Measurements from ENCODE around the gene LHX1. TPM values are rescaled to one million over a fixed set of nuclear protein-coding genes. Genes with fewer than 3 reads are reported as not detected.
A peak's percentile ranks its signal among the peaks of the same experiment; 100 is the strongest.

The LHX1 gene
- total RNA-seq, 3 donors from 2014 or later (not counting 1 experiment from before 2014, with no cell fraction given) = not detected

GRCh38 chr17:36937959-36938565 lies 787 bp downstream of the LHX1 start:
- no peak for TF ChIP-seq CTCF (IDR thresholded peaks at IDR 0.05)
- Histone ChIP-seq H3K27me3 (ENCODE audit: control insufficient read depth, insufficient read depth, low read length) (peaks cover 94% of the 10 kb centered on the region), H3K4me1 (ENCODE audit: control insufficient read depth, insufficient read depth, low read length) (peaks cover 89% of the 10 kb centered on the region), H3K27ac (ENCODE audit: low read length) (no peak overlapping the region), H3K36me3 (ENCODE audit: control insufficient read depth, insufficient read depth, low read length) (no peaks in the 10 kb centered on the region), H3K4me3 (ENCODE audit: low read length) (no peak overlapping the region), H3K9me3 (ENCODE audit: control insufficient read depth, insufficient read depth, low read length) (peaks cover 8% of the 10 kb centered on the region)
- no peaks in the 10 kb centered on the region for H3K36me3 Mint-ChIP-seq
- H3K27me3 Mint-ChIP-seq (ENCODE audit: low read depth in 2 of 2) = peaks cover 59 to 70% of the 10 kb centered on the region in 2 donors
- H3K27ac Mint-ChIP-seq = peak overlapping the region; percentile 33 to 48
- ATAC-seq = no peak
- WGBS (ENCODE audit: insufficient coverage) = 5% methylated on average over 36 of the region's 36 CpGs
- H3K4me1 Mint-ChIP-seq = peaks cover 41 to 78% of the 10 kb centered on the region in 2 donors
- intact Hi-C loops (cut with micrococcal nuclease) = no loop called here
- no peaks in the 10 kb centered on the region for H3K9me3 Mint-ChIP-seq
- peak in 1 of 2 donors; percentile 55 for DNase-seq
- peak overlapping the region; percentile 85 for H3K4me3 Mint-ChIP-seq

GRCh38 chr17:36938566-36939051 lies 1.3 kb downstream of the LHX1 start:
- H3K27ac Mint-ChIP-seq = peak overlapping the region in 1 of 2 donors; percentile 63

GRCh38 chr17:36939052-36939801 lies 2.0 kb downstream of the LHX1 start:
- Mint-ChIP-seq H3K27me3 (ENCODE audit: low read depth in 2 of 2) (peaks cover 60 to 66% of the 10 kb centered on the region in 2 donors), H3K9me3 (no peaks in the 10 kb centered on the region), H3K4me3 (peak overlapping the region; percentile 69), H3K4me1 (peaks cover 31 to 66% of the 10 kb centered on the region in 2 donors), H3K36me3 (no peaks in the 10 kb centered on the region), H3K27ac (peak overlapping the region in 1 of 2 donors; percentile 63)
- Histone ChIP-seq H3K4me1 (ENCODE audit: control insufficient read depth, insufficient read depth, low read length) (peaks cover 81% of the 10 kb centered on the region), H3K36me3 (ENCODE audit: control insufficient read depth, insufficient read depth, low read length) (no peaks in the 10 kb centered on the region), H3K27ac (ENCODE audit: low read length) (no peak overlapping the region), H3K4me3 (ENCODE audit: low read length) (no peak overlapping the region), H3K9me3 (ENCODE audit: control insufficient read depth, insufficient read depth, low read length) (peaks cover 8% of the 10 kb centered on the region), H3K27me3 (ENCODE audit: control insufficient read depth, insufficient read depth, low read length) (peaks cover 94% of the 10 kb centered on the region)
- no peak for TF ChIP-seq CTCF (IDR thresholded peaks at IDR 0.05)
- DNase-seq = peak in 1 of 2 donors; percentile 36
- intact Hi-C loops (cut with micrococcal nuclease) = no loop called here
- WGBS (ENCODE audit: insufficient coverage) = 9% methylated on average over 43 of the region's 43 CpGs
- ATAC-seq = no peak

More at GRCh38 chr17:36938566-36939051, 1.3 kb downstream of the LHX1 start:
- intact Hi-C loops (cut with micrococcal nuclease) = no loop called here
- WGBS (ENCODE audit: insufficient coverage) = 4% methylated on average over 25 of the region's 25 CpGs
- Mint-ChIP-seq H3K4me1 (peaks cover 37 to 72% of the 10 kb centered on the region in 2 donors), H3K36me3 (no peaks in the 10 kb centered on the region), H3K9me3 (no peaks in the 10 kb centered on the region), H3K27me3 (ENCODE audit: low read depth in 2 of 2) (peaks cover 60 to 66% of the 10 kb centered on the region in 2 donors), H3K4me3 (peak overlapping the region; percentile 85)
- ATAC-seq (no peak), DNase-seq (peak in 1 of 2 donors; percentile 33)
- Histone ChIP-seq H3K27ac (ENCODE audit: low read length) (no peak overlapping the region), H3K4me1 (ENCODE audit: control insufficient read depth, insufficient read depth, low read length) (peaks cover 88% of the 10 kb centered on the region), H3K36me3 (ENCODE audit: control insufficient read depth, insufficient read depth, low read length) (no peaks in the 10 kb centered on the region), H3K9me3 (ENCODE audit: control insufficient read depth, insufficient read depth, low read length) (peaks cover 8% of the 10 kb centered on the region), H3K4me3 (ENCODE audit: low read length) (no peak overlapping the region), H3K27me3 (ENCODE audit: control insufficient read depth, insufficient read depth, low read length) (peaks cover 94% of the 10 kb centered on the region)
- TF ChIP-seq CTCF (IDR thresholded peaks at IDR 0.05) = no peak
